ENCODE data around the gene LPCAT4. TPM values are rescaled to one million over a fixed set of nuclear protein-coding genes. Genes with fewer than 3 reads are reported as not detected.

The LPCAT4 gene
- total and polyA plus RNA-seq, 9 donors, result 8.9 to 44.3 (median 33.8) TPM

DNA sequence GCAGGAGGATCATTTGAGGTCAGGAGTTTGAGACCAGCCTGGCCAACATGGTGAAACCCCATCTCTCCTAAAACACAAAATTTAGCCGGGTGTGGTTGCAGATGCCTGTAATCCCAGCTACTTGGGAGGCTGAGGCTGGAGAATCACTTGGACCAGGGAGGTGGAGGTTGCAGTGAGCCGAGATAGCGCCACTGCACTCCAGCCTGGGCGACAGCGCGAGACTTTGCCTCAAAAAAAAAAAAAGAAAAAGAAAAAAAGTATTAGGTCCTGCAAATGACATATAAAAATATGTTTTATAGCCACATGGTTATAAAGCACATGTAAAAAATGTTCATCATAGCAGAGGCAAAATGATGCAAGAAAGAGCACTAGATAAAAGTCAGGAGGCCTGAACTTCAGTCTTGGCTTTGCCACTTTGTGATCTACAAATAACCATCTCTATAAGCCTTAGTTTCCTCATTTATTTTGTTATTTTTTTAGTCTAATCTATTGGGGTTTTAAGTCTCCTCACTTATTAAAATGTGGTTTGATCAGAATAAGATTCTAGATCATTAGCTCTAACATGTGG lies 34.4 kb downstream of the LPCAT4 start:
- Histone ChIP-seq H3K9me3 (no peaks in the 10 kb centered on the region), H3K27ac (no peak overlapping the region), H3K36me3 (no peaks in the 10 kb centered on the region), H3K4me1 (ENCODE audit: insufficient read depth) (no peaks in the 10 kb centered on the region), H3K27me3 (no peaks in the 10 kb centered on the region), H3K4me3 (no peak overlapping the region)
- TF ChIP-seq, protein P1, sequence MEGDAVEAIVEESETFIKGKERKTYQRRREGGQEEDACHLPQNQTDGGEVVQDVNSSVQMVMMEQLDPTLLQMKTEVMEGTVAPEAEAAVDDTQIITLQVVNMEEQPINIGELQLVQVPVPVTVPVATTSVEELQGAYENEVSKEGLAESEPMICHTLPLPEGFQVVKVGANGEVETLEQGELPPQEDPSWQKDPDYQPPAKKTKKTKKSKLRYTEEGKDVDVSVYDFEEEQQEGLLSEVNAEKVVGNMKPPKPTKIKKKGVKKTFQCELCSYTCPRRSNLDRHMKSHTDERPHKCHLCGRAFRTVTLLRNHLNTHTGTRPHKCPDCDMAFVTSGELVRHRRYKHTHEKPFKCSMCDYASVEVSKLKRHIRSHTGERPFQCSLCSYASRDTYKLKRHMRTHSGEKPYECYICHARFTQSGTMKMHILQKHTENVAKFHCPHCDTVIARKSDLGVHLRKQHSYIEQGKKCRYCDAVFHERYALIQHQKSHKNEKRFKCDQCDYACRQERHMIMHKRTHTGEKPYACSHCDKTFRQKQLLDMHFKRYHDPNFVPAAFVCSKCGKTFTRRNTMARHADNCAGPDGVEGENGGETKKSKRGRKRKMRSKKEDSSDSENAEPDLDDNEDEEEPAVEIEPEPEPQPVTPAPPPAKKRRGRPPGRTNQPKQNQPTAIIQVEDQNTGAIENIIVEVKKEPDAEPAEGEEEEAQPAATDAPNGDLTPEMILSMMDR (IDR thresholded peaks at IDR 0.05), result no peak
- TF ChIP-seq POLR2A (IDR thresholded peaks at IDR 0.05) (no peak), EP300 (IDR thresholded peaks at IDR 0.05) (no peak)
- no peak for DNase-seq
- WGBS, 3 donors, result 94 to 98% (median 96%) methylated on average over 6 of the region's 6 CpGs
- intact Hi-C loops (cut with DNase I), result no loop called here

DNA sequence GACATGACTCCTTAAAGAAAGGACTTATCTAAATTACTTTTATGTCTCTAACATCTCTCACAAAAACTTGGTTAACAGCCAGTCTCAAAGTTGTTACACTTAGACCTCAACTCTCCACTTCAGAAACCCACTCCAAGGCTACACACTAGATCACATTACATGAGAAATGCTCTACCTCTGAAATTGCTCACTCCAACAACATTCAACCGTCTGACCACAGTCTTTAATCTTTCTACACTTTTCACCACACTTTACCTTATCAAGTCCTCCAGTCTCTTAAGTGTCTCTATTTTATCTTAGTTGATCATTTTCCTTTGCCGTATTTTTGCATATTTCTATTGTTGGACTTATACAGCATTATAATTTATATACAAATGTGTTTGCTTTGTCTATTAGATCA lies 35.2 kb downstream of the LPCAT4 start:
- Histone ChIP-seq H3K4me3 (no peak overlapping the region), H3K9me3 (no peaks in the 10 kb centered on the region), H3K36me3 (no peaks in the 10 kb centered on the region), H3K27ac (no peak overlapping the region), H3K27me3 (no peaks in the 10 kb centered on the region), H3K4me1 (ENCODE audit: insufficient read depth) (no peaks in the 10 kb centered on the region)
- intact Hi-C loops (cut with DNase I), result no loop called here
- TF ChIP-seq, protein P1 (IDR thresholded peaks at IDR 0.05), result no peak
- TF ChIP-seq EP300 (IDR thresholded peaks at IDR 0.05) (no peak), POLR2A (IDR thresholded peaks at IDR 0.05) (no peak)
- 77 to 82% (median 82%) methylated on average over 2 of the region's 2 CpGs for WGBS, 3 donors
- no peak for DNase-seq

DNA sequence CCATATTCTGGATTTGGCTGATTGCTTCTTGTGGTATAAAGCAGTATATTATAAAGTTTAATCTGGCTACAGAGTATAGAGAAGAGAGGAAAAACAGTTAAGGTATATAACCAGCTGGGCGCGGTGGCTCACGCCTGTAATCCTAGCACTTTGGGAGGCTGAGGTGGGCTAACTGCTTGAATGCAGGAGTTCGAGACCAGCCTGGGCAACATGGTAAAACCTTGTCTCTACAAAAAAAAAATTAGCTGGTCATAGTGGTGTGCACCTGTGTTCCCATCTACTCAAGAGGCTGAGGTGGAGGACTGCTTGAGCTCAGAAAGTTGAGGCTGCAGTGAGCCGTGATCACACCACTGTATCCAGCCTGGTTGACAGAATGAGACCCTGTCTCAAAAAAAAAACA lies 36.7 kb downstream of the LPCAT4 start:
- Histone ChIP-seq H3K9me3 (no peaks in the 10 kb centered on the region), H3K4me3 (no peak overlapping the region), H3K36me3 (no peaks in the 10 kb centered on the region), H3K27me3 (no peaks in the 10 kb centered on the region), H3K4me1 (ENCODE audit: insufficient read depth) (no peaks in the 10 kb centered on the region), H3K27ac (no peak overlapping the region)
- DNase-seq, result no peak
- intact Hi-C loops (cut with DNase I), result no loop called here
- no peak for TF ChIP-seq POLR2A (IDR thresholded peaks at IDR 0.05)
- TF ChIP-seq, protein P1 (IDR thresholded peaks at IDR 0.05), result no peak
- 95 to 96% (median 96%) methylated on average over 5 of the region's 5 CpGs for WGBS, 3 donors

DNA sequence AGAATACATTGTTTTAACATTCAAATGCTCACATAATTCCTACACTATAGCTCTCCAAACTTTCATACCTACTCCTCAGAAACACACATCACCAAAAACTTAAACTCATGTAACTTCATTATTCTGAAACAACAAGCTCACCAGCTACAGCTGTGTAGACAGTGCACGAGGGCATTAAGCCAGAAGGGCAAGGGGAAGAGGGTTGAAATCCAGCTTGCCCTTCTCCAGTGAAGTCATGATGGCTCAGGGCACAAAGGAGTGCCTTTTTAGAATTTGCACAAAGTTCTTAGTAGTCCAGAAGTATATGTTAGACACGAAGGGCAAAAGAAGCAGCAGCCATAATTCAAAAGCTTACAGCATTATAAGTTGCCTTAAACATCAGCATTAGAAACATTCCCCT lies 38.0 kb downstream of the LPCAT4 start:
- Histone ChIP-seq H3K9me3 (no peaks in the 10 kb centered on the region), H3K36me3 (no peaks in the 10 kb centered on the region), H3K4me3 (no peak overlapping the region), H3K27ac (no peak overlapping the region), H3K4me1 (ENCODE audit: insufficient read depth) (no peaks in the 10 kb centered on the region), H3K27me3 (no peaks in the 10 kb centered on the region)
- WGBS, 3 donors, result 77 to 82% (median 81%) methylated on average over 2 of the region's 2 CpGs
- no peak for TF ChIP-seq POLR2A (IDR thresholded peaks at IDR 0.05)
- intact Hi-C loops (cut with DNase I), result no loop called here
- DNase-seq, result no peak

DNA sequence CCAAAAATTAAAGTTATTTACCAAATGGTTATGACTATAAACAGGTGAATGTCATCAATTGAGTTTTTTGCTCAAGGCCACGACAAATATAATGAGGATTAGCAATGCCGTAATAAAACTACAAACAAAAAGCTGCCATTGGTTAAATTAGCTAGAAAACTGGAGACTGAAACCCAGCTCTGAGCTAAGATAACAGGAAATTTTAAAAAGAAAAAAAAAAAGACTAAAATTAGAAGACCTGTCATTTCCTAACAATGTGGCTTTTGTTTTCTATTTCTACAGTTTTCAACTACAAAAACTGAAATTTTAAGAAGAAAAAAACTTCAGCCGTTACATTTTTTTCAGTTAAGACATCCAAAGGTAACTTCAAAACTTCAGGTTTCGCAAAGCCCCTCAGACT lies 39.1 kb downstream of the LPCAT4 start:
- intact Hi-C loops (cut with DNase I), result no loop called here
- H3K27me3 ChIP-seq, result no peaks in the 10 kb centered on the region
- no peak overlapping the region for H3K27ac ChIP-seq
- WGBS, 3 donors, result 65 to 74% (median 68%) methylated on average over 4 of the region's 4 CpGs
- DNase-seq, result no peak
- no peak overlapping the region for H3K4me3 ChIP-seq
- TF ChIP-seq, protein P1 (IDR thresholded peaks at IDR 0.05), result no peak
- TF ChIP-seq POLR2A (IDR thresholded peaks at IDR 0.05), result no peak
- TF ChIP-seq EP300 (IDR thresholded peaks at IDR 0.05), result no peak
- H3K9me3 ChIP-seq, result no peaks in the 10 kb centered on the region
- no peaks in the 10 kb centered on the region for H3K36me3 ChIP-seq
- H3K4me1 ChIP-seq (ENCODE audit: insufficient read depth), result no peaks in the 10 kb centered on the region

All from ovary (tissue), 9 donors.